Measurements from ENCODE around the gene PSMA7.

The PSMA7 gene

GRCh38 chr20:62137478-62138203 lies 5.6 kb downstream of the PSMA7 start:
- H3K4me1 ChIP-seq (ENCODE audit: insufficient read depth, poor library complexity, severe bottlenecking) = peaks cover 5% of the 10 kb centered on the region
- H3K4me3 ChIP-seq (ENCODE audit: severe bottlenecking) = no peak overlapping the region
- TF ChIP-seq CTCF (IDR thresholded peaks at IDR 0.05; ENCODE audit: poor library complexity, severe bottlenecking) = no peak
- no peaks in the 10 kb centered on the region for H3K27me3 ChIP-seq (ENCODE audit: insufficient read depth, poor library complexity, severe bottlenecking)
- no peak for DNase-seq (ENCODE audit: low spot score)
- ATAC-seq (ENCODE audit: low read depth) = no peak
- no peak overlapping the region for H3K27ac ChIP-seq (ENCODE audit: poor library complexity, severe bottlenecking)
- H3K36me3 ChIP-seq (ENCODE audit: low read depth) = peaks cover 89% of the 10 kb centered on the region
- no peaks in the 10 kb centered on the region for H3K9me3 ChIP-seq (ENCODE audit: severe bottlenecking)

- Histone ChIP-seq H3K27me3 (ENCODE audit: insufficient read depth, poor library complexity, severe bottlenecking) (no peaks in the 10 kb centered on the region), H3K4me1 (ENCODE audit: insufficient read depth, poor library complexity, severe bottlenecking) (peaks cover 5% of the 10 kb centered on the region), H3K36me3 (ENCODE audit: low read depth) (peaks cover 95% of the 10 kb centered on the region), H3K27ac (ENCODE audit: poor library complexity, severe bottlenecking) (no peak overlapping the region), H3K4me3 (ENCODE audit: severe bottlenecking) (no peak overlapping the region), H3K9me3 (ENCODE audit: severe bottlenecking) (no peaks in the 10 kb centered on the region)
- ATAC-seq (ENCODE audit: low read depth) = no peak; the same call in 2 of the 3 replicates
- peak; percentile 87 for TF ChIP-seq CTCF (IDR thresholded peaks at IDR 0.05; ENCODE audit: poor library complexity, severe bottlenecking)
- no peak for DNase-seq (ENCODE audit: low spot score)
Observed at GRCh38 chr20:62137092-62137384, 6.2 kb downstream of the PSMA7 start.

- no peaks in the 10 kb centered on the region for H3K9me3 ChIP-seq (ENCODE audit: severe bottlenecking)
- H3K27me3 ChIP-seq (ENCODE audit: insufficient read depth, poor library complexity, severe bottlenecking) = no peaks in the 10 kb centered on the region
- H3K27ac ChIP-seq (ENCODE audit: poor library complexity, severe bottlenecking) = no peak overlapping the region
- H3K4me3 ChIP-seq (ENCODE audit: severe bottlenecking) = no peak overlapping the region
- H3K4me1 ChIP-seq (ENCODE audit: insufficient read depth, poor library complexity, severe bottlenecking) = peaks cover 3% of the 10 kb centered on the region
- peak; percentile 99 for TF ChIP-seq CTCF (IDR thresholded peaks at IDR 0.05; ENCODE audit: poor library complexity, severe bottlenecking)
- peaks cover 97% of the 10 kb centered on the region for H3K36me3 ChIP-seq (ENCODE audit: low read depth)
- DNase-seq (ENCODE audit: low spot score) = no peak
- ATAC-seq (ENCODE audit: low read depth) = peak; percentile 51
Observed at GRCh38 chr20:62136283-62137091, 6.7 kb downstream of the PSMA7 start.

GRCh38 chr20:62135573-62136266 lies 7.5 kb downstream of the PSMA7 start:
- no peak overlapping the region for H3K4me3 ChIP-seq (ENCODE audit: severe bottlenecking)
- no peaks in the 10 kb centered on the region for H3K9me3 ChIP-seq (ENCODE audit: severe bottlenecking)
- no peaks in the 10 kb centered on the region for H3K4me1 ChIP-seq (ENCODE audit: insufficient read depth, poor library complexity, severe bottlenecking)
- H3K27ac ChIP-seq (ENCODE audit: poor library complexity, severe bottlenecking) = no peak overlapping the region
- H3K27me3 ChIP-seq (ENCODE audit: insufficient read depth, poor library complexity, severe bottlenecking) = no peaks in the 10 kb centered on the region
- TF ChIP-seq CTCF (IDR thresholded peaks at IDR 0.05; ENCODE audit: poor library complexity, severe bottlenecking) = no peak
- no peak for DNase-seq (ENCODE audit: low spot score)
- 0 out of 3 replicates have a peak, but pooled peaks have one; percentile 1 for ATAC-seq (ENCODE audit: low read depth)
- H3K36me3 ChIP-seq (ENCODE audit: low read depth) = peaks cover 97% of the 10 kb centered on the region

All from RWPE2 (cell line).